Mesenchymal stem cell (in vitro differentiated cells and primary cell): ENCODE data around the gene PNPO.
"Not testable (repeated sequence)": the region's sequence is repeated elsewhere in the genome, so short reads cannot be mapped to it uniquely, and the experiment has no call there.

Experiments
- DNase-seq: peaks from one replicate; pipeline ENCODE4 v3.0.0-alpha.2; 2013
- H2AFZ ChIP-seq: one replicate; pipeline ENCODE4 v1.6.1; 2013; ENCODE audit warnings: low read depth, mild to moderate bottlenecking, control low read depth, inconsistent platforms, low read length, moderate library complexity
- H2AK5ac ChIP-seq: 2 replicates; pipeline ENCODE4 v1.6.1; 2013; ENCODE audit warnings: low read length, moderate library complexity, mild to moderate bottlenecking, inconsistent platforms; ENCODE audit not compliant: severe bottlenecking
- H2BK120ac ChIP-seq: one replicate; pipeline ENCODE4 v1.6.1; 2013; ENCODE audit warnings: low read depth, mild to moderate bottlenecking, inconsistent platforms, low read length, moderate library complexity
- H2BK12ac ChIP-seq, 2 experiments: one replicate each; pipeline ENCODE4 v1.6.1; 2013; ENCODE audit warnings: inconsistent platforms in 2 of 2, low read length in 2 of 2, mild to moderate bottlenecking in 2 of 2, moderate library complexity in 2 of 2, control low read depth in 1 of 2
- H2BK15ac ChIP-seq: one replicate; pipeline ENCODE4 v1.6.1; 2013; ENCODE audit warnings: mild to moderate bottlenecking, low read depth, inconsistent platforms; ENCODE audit not compliant: poor library complexity, severe bottlenecking
- H2BK5ac ChIP-seq: 2 replicates; pipeline ENCODE4 v1.6.1; 2013; ENCODE audit warnings: low read depth, mild to moderate bottlenecking, low read length, control low read depth, inconsistent platforms; ENCODE audit not compliant: poor library complexity, severe bottlenecking
- H3K14ac ChIP-seq, 2 experiments: one replicate each; pipeline ENCODE4 v1.6.1; 2013; ENCODE audit warnings: inconsistent platforms in 2 of 2, low read length in 2 of 2, control low read depth in 1 of 2, mild to moderate bottlenecking in 1 of 2, moderate library complexity in 1 of 2
- H3K18ac ChIP-seq, 2 experiments: one replicate each; pipeline ENCODE4 v1.6.1; 2013; ENCODE audit warnings: inconsistent platforms in 2 of 2, low read length in 2 of 2, control low read depth in 1 of 2, low read depth in 1 of 2, mild to moderate bottlenecking in 1 of 2
- H3K23ac ChIP-seq, 2 experiments: one replicate each; pipeline ENCODE4 v1.6.1; 2013; ENCODE audit warnings: inconsistent platforms in 2 of 2, low read length in 2 of 2, mild to moderate bottlenecking in 2 of 2, moderate library complexity in 2 of 2, control low read depth in 1 of 2
- H3K27ac ChIP-seq: 2 replicates; pipeline ENCODE4 v1.5.1; 2013; ENCODE audit warnings: mild to moderate bottlenecking, moderate library complexity, low read length, control low read depth, inconsistent platforms; ENCODE audit not compliant: poor library complexity, severe bottlenecking
- H3K27me3 ChIP-seq, 2 experiments: 2 replicates each; pipeline versions ENCODE4 v1.6.1 to v1.7.0; 2013; ENCODE audit warnings: low read length in 2 of 2, mild to moderate bottlenecking in 2 of 2, moderate library complexity in 2 of 2, control low read depth in 1 of 2, inconsistent platforms in 1 of 2; ENCODE audit not compliant: control insufficient read depth in 1 of 2, insufficient read depth in 1 of 2
- H3K36me3 ChIP-seq, 2 experiments: 2 replicates each; pipeline versions ENCODE4 v1.6.1 to v1.7.0; 2013; ENCODE audit warnings: low read length in 2 of 2, control low read depth in 1 of 2, inconsistent platforms in 1 of 2, low read depth in 1 of 2, mild to moderate bottlenecking in 1 of 2; ENCODE audit not compliant: insufficient read depth in 2 of 2, control insufficient read depth in 1 of 2
- H3K4ac ChIP-seq, 2 experiments: one replicate each; pipeline ENCODE4 v1.6.1; 2013; ENCODE audit warnings: inconsistent platforms in 2 of 2, low read length in 2 of 2, mild to moderate bottlenecking in 2 of 2, moderate library complexity in 2 of 2, control low read depth in 1 of 2, low read depth in 1 of 2
- H3K4me1 ChIP-seq: 2 replicates; pipeline ENCODE4 v1.6.1; 2013; ENCODE audit warnings: low read depth, low read length, control low read depth; ENCODE audit not compliant: control insufficient read depth, insufficient read depth
- H3K4me2 ChIP-seq: 2 replicates; pipeline ENCODE4 v1.6.1; 2013; ENCODE audit warnings: low read length, mild to moderate bottlenecking, inconsistent platforms; ENCODE audit not compliant: poor library complexity, severe bottlenecking
- H3K4me3 ChIP-seq, 2 experiments: 2 replicates each; pipeline versions ENCODE4 v1.5.1 to v1.7.0; 2013; ENCODE audit warnings: low read length in 2 of 2, mild to moderate bottlenecking in 2 of 2, control low read depth in 1 of 2, low read depth in 1 of 2; ENCODE audit not compliant: insufficient read depth in 1 of 2
- H3K79me1 ChIP-seq: replicated peaks from 2 replicates; pipeline ENCODE4 v1.6.1; 2013; ENCODE audit warnings: mild to moderate bottlenecking, control low read depth, low read length, inconsistent platforms; ENCODE audit not compliant: poor library complexity, severe bottlenecking
- H3K9ac ChIP-seq: 2 replicates; pipeline ENCODE4 v1.7.0; 2013; ENCODE audit warnings: mild to moderate bottlenecking, low read length, moderate library complexity
- H3K9me3 ChIP-seq: 2 replicates; pipeline ENCODE4 v1.7.0; 2013; ENCODE audit warnings: mild to moderate bottlenecking, low read length; ENCODE audit not compliant: control insufficient read depth
- H4K8ac ChIP-seq: one replicate; pipeline ENCODE4 v1.6.1; 2013; ENCODE audit warnings: inconsistent platforms, mild to moderate bottlenecking, low read length, moderate library complexity
- H4K91ac ChIP-seq: one replicate; pipeline ENCODE4 v1.6.1; 2013; ENCODE audit warnings: mild to moderate bottlenecking, low read length, inconsistent platforms
- WGBS: methylation state at CpG from one replicate; pipeline ENCODE4 v1.1.7; 2013; ENCODE audit warnings: mixed read lengths; 5-methylcytosine and 5-hydroxymethylcytosine counted together

PNPO gene

DNA sequence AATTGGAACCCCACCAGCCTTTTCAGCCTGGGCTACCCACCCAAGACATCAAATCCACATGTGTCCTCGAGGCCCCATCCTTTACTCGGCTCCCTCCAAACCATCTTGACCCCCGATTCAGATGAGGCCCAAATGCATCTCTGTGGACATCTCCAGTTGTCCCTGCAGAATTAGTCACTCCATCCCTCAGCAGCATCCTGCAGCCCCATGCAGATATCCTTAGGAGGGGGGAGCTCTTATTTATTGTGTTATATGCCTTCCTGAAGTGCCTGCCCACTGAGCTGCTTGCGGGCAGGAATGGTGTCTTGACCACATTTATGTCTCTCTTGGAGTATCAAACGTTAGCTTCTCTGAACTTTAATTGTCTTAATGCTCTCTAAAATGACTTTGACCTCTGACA is 45.1 kb downstream of the PNPO start:
- Histone ChIP-seq H2AK5ac (peak overlapping the region; percentile 58), H3K4me2 (no peak overlapping the region), H2BK120ac (no peak overlapping the region), H2BK5ac (no peak overlapping the region), H4K8ac (no peak overlapping the region), H3K27me3 (no peaks in the 10 kb centered on the region), H3K79me1 (no peaks in the 10 kb centered on the region), H3K23ac (peak overlapping the region in 1 of 2 experiments; percentile 19), H2AFZ (no peak overlapping the region), H4K91ac (no peak overlapping the region), H3K9ac (no peak overlapping the region), H2BK12ac (no peak overlapping the region), H3K9me3 (no peaks in the 10 kb centered on the region), H3K4me3 (no peak overlapping the region), H3K4me1 (peaks cover 18% of the 10 kb centered on the region), H3K4ac (no peak overlapping the region), H2BK15ac (no peak overlapping the region), H3K18ac (no peak overlapping the region), H3K14ac (no peak overlapping the region), H3K27ac (no peak overlapping the region), H3K36me3 (peaks cover 20 to 25% of the 10 kb centered on the region in 2 experiments)
- no peak for DNase-seq
- whole genome bisulfite sequencing = 92% methylated on average over 3 of the region's 5 CpGs

DNA sequence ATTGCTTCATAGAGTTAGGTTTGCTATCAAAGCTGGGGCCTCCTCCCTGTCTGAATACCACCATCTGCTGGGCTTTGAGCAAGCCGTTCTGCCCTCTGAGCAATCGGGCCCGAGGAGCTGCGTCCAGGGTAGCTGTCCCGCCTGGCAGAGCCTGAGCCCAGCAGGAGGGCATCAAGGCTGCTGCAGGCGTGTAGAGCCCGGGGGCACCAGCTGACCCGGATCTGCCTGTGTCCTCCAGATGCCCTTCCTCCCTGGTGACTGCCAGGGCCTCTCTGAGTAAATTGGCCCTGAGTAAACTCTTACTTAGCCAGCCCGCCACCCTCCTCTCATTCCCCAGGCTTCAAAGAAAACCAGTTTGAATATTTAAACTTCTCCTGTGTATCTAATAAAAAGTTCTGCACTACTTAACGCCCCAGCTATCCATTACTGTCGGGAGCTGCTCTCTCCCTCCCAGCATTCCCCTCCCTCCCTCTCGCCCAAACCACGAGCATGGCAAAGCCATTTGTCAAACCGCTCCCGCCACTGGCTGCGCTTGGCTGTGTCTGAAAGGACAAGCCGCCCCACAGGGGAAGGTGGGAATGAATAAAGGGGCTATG is 46.0 kb downstream of the PNPO start:
- Histone ChIP-seq H3K79me1 (no peaks in the 10 kb centered on the region), H2AFZ (no peak overlapping the region), H2BK15ac (no peak overlapping the region), H2BK120ac (no peak overlapping the region), H3K4me3 (no peak overlapping the region), H3K23ac (no peak overlapping the region), H4K8ac (peak overlapping the region; percentile 59), H2BK12ac (no peak overlapping the region), H2AK5ac (no peak overlapping the region), H3K27me3 (no peaks in the 10 kb centered on the region), H3K4me1 (peaks cover 18% of the 10 kb centered on the region), H3K18ac (peak overlapping the region in 1 of 2 experiments; percentile 17), H3K9ac (no peak overlapping the region), H3K36me3 (peaks cover 11 to 17% of the 10 kb centered on the region in 2 experiments), H3K4ac (no peak overlapping the region), H3K4me2 (no peak overlapping the region), H3K9me3 (no peaks in the 10 kb centered on the region), H4K91ac (peak overlapping the region; percentile 80), H3K27ac (peak overlapping the region; percentile 31), H3K14ac (peak overlapping the region in 1 of 2 experiments; percentile 1), H2BK5ac (no peak overlapping the region)
- no peak for DNase-seq
- WGBS = 38% methylated on average over 17 of the region's 17 CpGs

DNA sequence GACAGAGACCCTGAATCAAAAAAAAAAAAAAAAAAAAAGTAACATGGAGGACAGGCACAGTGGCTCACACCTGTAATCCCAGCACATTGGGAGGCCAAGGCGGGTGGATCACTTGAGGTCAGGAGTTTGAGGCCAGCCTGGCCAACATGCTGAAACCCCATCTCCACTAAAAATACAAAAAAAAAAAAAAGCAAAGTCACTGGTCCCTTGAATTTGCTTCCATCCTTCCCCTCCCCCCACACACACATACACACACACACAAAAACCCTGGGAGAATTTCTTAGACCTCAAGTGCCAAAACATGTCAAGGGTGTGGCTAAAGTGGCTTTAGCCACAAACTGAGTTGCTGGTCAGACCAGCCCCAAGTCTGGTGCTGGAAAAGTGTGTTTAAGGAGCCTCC is 47.1 kb downstream of the PNPO start:
- H3K79me1 ChIP-seq, H3K27me3 ChIP-seq, H3K4me3 ChIP-seq, H3K14ac ChIP-seq, H3K27ac ChIP-seq, H3K4ac ChIP-seq, H3K9ac ChIP-seq, H3K18ac ChIP-seq, H3K9me3 ChIP-seq, DNase-seq, H2BK15ac ChIP-seq, H2BK120ac ChIP-seq, H4K91ac ChIP-seq, H2BK5ac ChIP-seq, H4K8ac ChIP-seq, H3K4me2 ChIP-seq, H3K36me3 ChIP-seq, H2AFZ ChIP-seq, H3K23ac ChIP-seq, H2BK12ac ChIP-seq: not testable (repeated sequence)
- Histone ChIP-seq H2AK5ac (peak overlapping the region; percentile 38), H3K4me1 (peaks cover 18% of the 10 kb centered on the region)
- 100% methylated on average over 1 of the region's 1 CpG for WGBS

- Histone ChIP-seq H3K4me1 (peaks cover 18% of the 10 kb centered on the region), H2BK120ac (no peak overlapping the region), H2AK5ac (no peak overlapping the region), H2AFZ (no peak overlapping the region), H3K4me3 (no peak overlapping the region), H3K14ac (no peak overlapping the region), H3K36me3 (peaks cover 0 to 1% of the 10 kb centered on the region in 2 experiments), H4K91ac (no peak overlapping the region), H2BK12ac (no peak overlapping the region), H3K9me3 (no peaks in the 10 kb centered on the region), H3K18ac (no peak overlapping the region), H3K9ac (no peak overlapping the region), H3K27me3 (peaks cover 0 to 1% of the 10 kb centered on the region in 2 experiments), H2BK5ac (no peak overlapping the region), H3K27ac (no peak overlapping the region), H3K23ac (no peak overlapping the region), H3K4ac (no peak overlapping the region), H3K4me2 (no peak overlapping the region), H4K8ac (peak overlapping the region; percentile 29), H2BK15ac (no peak overlapping the region), H3K79me1 (no peaks in the 10 kb centered on the region)
- DNase-seq = no peak
- WGBS = 87% methylated on average over 10 of the region's 10 CpGs
These were observed 47.8 kb downstream of the PNPO start for GRCh38 chr17:47989159-47989558.
